Epithelial cell of prostate (primary cell): ENCODE measurements around the gene MRPL9.

Experiments
- DNase-seq: peaks from one replicate; pipeline ENCODE4 v3.0.0-alpha.2; 2011; ENCODE audit warnings: low read depth, low spot score
- H3K27ac ChIP-seq: fragments of 450-650 bp; 2 replicates; pipeline ENCODE4 v1.5.1; 2017; ENCODE audit warnings: mild to moderate bottlenecking

Gene MRPL9

GRCh38 chr1:151762941-151763921 is at the start of gene MRPL9:
Gene MRPL9 (minus strand): TSS chr1:151763496. CDS start chr1:151763479, 17 bp downstream.
- DNase-seq: no peak
- H3K27ac ChIP-seq: peak within 1 kb of the TSS; percentile 76

DNA sequence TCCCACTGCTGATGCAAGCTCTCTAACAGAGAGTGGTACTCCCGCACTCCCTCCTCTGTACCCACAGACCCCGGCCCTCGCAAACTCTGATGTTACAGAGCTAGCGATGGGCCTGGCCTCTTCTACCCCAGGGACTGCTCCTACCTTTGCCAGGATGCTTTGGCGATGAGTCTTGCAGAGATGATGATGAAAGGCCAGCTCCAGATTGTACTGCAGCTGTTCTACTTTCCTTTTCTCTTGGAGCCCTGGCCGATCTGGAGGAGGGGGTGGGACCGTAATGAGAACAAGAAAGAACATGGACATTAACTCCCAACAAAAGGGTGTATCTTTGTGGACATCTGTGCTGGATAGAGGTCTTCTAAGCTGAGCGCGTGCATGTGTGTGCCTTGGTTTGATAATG is 47.9 kb upstream of the MRPL9 start:
- no peak for DNase-seq

DNA sequence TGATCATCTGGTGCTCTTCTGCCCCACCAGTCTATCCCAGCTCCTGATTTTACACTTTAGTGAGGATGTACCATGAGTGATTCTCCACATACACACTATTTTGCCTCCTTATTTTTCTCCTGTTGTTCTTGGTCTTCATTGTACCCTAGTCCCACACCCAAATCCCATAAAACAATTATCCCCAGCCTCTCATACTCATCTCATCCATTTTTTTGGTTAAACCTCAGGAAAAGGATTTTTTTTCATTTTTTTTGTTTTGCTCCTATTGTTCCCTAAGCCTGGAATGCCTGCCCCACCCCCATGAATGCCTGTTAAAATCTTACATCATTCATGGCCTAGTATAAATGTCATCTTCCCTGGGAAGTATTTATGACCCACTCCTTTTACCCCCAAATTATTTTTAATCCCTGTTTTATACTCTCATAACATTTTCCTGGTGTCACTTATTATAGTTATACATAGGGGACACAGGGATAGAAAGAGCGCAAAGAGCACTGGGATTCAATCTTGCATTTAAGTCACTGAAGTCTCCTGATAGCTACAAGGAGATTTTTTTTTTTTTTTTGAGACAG is 46.8 kb upstream of the MRPL9 start:
- no peak overlapping the region for H3K27ac ChIP-seq

More for the DNA sequence above, 47.9 kb upstream of the MRPL9 start:
- no peak overlapping the region for H3K27ac ChIP-seq

GRCh38 chr1:151809290-151809984 is 46.1 kb upstream of the MRPL9 start:
- H3K27ac ChIP-seq: no peak overlapping the region
- no peak for DNase-seq

More for the DNA sequence above, 46.8 kb upstream of the MRPL9 start:
- DNase-seq: no peak

- H3K27ac ChIP-seq: no peak overlapping the region
- DNase-seq: no peak
Observed at GRCh38 chr1:151807766-151808165, 44.5 kb upstream of the MRPL9 start.

DNA sequence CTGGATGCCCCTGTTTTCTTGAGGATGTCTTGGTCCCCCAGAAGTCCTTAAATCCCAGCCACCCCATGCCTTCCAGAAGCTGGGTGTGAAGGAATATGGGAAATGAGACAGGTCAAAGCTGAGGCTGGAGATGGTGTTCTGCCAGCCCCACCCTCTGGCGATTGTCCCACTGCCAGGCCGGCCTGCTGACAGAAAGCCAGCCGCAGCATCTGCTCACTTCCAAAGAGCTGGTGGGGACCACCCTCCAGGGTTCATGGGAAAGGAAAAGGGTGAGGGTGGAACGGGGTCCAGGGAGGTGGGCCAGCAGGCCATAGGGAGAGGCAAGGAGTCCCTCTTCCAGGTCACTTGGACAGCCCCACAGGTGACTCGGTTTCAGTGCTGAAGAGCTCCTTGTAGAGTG is 43.8 kb upstream of the MRPL9 start:
- H3K27ac ChIP-seq: no peak overlapping the region
- DNase-seq: no peak

DNA sequence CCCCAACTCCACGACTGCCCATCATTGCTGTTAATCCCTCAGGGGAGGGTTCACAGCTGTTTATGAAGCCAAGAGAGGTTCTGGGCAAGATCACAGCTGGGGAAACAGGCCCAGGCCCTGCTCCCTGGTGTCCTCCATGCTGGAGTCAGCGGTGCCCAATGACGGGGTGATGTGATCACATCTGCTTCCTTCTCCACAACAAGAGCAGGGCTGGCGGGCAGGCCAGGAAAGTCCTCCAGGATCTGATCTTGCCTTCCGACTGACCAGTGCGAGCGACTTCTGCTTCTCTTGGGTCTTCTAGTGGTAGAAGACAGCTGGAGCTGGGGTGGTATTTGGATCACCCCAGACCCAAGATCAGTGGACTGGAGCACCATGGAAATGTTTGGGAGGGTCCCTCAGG is 42.9 kb upstream of the MRPL9 start:
- H3K27ac ChIP-seq: no peak overlapping the region
- DNase-seq: no peak

DNA sequence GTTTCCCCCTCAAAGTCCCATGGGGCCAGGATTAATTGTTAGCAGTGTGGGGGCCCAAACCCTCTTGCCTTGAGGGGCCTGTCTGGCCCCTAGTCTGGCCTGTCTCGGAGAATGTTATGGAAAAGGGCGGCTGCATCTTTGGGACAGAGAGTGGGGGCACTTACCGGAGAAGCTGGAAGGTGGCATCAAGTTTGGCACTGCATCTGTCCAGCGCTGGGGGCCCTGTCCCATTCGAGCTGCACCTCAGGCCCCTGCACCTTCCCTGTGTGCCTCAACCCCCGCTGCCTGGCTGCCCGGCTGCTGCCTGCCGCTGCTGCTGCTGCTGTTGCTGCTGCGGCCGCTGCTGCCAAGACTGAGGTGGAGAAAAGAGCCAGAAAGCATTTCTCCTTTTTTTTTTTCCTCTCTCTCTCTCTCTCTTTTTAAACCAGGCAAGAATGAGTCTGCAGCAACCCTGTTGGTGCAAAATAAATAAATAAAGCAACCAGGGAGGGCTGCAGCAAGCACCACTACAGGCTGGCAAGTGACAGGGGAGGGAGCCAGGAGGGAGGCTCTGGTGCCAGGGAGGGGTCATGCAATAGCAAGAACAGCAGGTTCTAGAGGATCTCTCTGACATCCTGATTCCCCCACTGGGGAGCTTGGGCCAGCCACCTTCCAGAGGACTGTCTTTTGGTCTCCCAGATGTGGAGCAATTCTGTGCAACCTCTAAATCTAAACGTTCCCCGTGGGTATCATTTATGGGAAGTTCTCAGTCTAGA is 41.9 kb upstream of the MRPL9 start, which contains the start of gene LINGO4:
LINGO4 (minus strand) TSS at position 354 of the 755 bp plus-strand sequence. CDS start 2,715 bp downstream, outside the sequence.
- DNase-seq: no peak
- H3K27ac ChIP-seq: no peak within 1 kb of the TSS

DNA sequence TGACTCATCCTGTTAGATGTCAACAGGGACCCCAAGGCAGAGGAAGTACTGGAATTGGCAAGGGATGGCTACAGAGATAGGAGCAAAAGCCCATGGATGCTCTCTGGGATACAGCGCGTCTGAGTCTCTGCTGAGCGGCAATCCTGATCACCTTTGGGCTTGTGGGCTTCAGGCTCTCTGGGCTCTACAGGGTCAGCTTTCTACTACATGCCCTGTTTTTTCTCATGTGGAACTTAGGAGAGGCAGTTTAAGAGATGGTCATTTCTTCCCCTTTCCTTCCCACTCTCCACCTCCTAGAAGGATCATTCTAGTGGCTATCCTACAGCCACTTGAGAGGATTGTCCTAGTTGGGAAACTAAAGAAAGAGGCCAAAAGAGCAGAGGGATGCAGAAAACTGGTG is 40.6 kb upstream of the MRPL9 start:
- H3K27ac ChIP-seq: no peak overlapping the region
- no peak for DNase-seq

- no peak for DNase-seq
- H3K27ac ChIP-seq: no peak overlapping the region
Observed at GRCh38 chr1:151803164-151803563, 39.9 kb upstream of the MRPL9 start.

GRCh38 chr1:151802372-151802771 is 39.1 kb upstream of the MRPL9 start:
- H3K27ac ChIP-seq: no peak overlapping the region
- no peak for DNase-seq

DNA sequence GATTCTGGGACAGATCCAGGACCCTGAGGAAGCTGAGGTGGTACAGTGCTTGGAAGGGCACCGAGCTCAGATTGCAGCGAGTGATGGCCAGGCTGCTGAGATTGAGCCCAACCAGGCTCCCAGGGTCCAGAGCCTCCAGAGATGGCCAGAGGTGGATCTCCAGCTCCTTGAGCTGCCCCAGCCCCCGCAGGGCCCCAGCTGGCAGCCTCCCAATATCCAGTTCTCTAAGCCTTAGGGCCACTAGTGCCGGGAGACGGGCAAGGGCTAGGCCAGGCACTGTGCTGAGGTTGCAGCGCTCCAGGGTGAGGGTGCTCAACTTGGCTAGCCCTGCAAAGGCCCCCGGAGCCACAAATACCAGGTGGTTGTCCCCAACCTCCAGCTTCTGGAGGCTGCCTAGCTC is 38.5 kb upstream of the MRPL9 start:
- DNase-seq: no peak
- H3K27ac ChIP-seq: no peak overlapping the region

DNA sequence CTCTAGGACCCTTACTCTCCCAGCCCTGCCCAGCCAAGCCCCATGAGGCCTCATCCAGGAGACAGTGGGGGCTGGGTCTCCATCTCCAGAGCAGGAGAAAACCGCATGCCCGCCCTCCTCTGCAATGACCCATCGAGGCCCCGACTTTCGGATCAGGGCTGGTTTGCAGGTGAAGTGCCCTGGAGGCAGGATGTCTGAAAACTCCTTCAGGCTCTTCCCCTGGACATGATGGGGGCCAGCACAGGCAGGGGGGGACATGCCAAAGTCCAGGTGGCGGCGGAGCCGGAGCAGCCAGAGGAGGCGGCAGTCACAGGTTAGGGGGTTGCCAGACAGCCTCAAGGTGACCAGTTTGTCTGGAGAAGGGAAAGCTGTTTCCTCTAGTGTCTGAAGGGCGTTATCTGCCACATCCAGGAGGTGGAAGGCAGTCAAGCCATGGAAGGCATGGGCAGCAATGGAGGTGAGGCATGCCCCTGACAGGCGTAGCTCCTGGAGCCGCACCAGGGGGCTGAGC is 38.1 kb upstream of the MRPL9 start:
- DNase-seq: no peak
- no peak overlapping the region for H3K27ac ChIP-seq

- no peak for DNase-seq
Observed at GRCh38 chr1:151800830-151801229, 37.5 kb upstream of the MRPL9 start.

DNA sequence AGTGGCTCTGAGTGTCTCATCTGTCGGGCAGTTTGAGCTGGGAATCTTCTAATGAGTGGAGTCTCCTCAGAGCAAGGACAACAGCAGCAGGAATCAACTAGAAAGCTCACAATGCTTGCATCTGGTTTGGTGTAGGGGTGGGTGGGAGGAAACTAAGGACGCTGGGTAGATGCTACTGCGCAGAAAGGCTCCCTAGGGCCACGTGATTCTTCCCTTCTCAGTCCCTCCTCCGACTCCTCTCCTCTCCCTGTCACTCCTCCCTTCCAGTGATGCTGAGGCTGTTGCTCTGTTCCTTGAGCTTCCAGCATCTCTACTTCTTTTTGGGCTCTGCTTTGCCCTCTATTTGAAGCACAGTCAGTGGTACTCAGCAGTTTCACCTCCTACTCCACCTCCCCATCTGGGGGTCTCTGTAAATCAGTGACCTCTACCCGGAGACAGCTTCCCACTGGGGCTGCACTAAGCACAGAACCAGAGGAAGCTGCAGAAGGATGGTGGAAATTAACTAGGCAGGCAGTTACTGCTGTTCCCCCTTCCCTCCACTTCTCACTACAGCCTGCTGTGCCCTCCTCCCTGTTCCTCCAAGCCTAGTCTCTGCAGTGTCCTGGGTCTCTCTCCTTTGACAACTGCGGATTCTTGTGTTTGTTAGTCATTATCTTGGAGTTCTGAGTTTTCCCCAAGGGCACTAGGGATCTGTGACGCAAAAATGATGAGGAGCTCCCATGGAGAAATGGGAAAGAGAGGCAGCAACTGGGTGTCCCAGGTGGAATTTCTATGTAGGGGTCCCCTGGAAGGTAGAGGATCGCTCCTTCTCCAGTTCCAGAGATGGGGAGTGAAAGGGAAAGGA is 36.1 kb upstream of the MRPL9 start:
- no peak overlapping the region for H3K27ac ChIP-seq
- DNase-seq: no peak

More at GRCh38 chr1:151800830-151801229, 37.5 kb upstream of the MRPL9 start:
- no peak overlapping the region for H3K27ac ChIP-seq

GRCh38 chr1:151798571-151798970 is 35.3 kb upstream of the MRPL9 start:
- no peak for DNase-seq
- no peak overlapping the region for H3K27ac ChIP-seq

- peak overlapping the region; percentile 44 for H3K27ac ChIP-seq
- no peak for DNase-seq
Observed at GRCh38 chr1:151790940-151791651, 27.8 kb upstream of the MRPL9 start.
